HG03108 (cell line): ENCODE results near the gene PATL2.
"Not testable (repeated sequence)": the region's sequence is repeated elsewhere in the genome, so short reads cannot be mapped to it uniquely, and the experiment has no call there.

Experiments used
- ATAC-seq: cut with Tn5 transposase; IDR thresholded peaks from one replicate; pipeline ENCODE4 v1.9.1; 2021; ENCODE audit warnings: moderate library complexity; ENCODE audit not compliant: unreplicated experiment

The PATL2 gene

GRCh38 chr15:44654858-44655257 is 56.3 kb downstream of the PATL2 start:
- no peak for ATAC-seq

GRCh38 chr15:44647637-44648036 is 63.5 kb downstream of the PATL2 start:
- no peak for ATAC-seq

DNA sequence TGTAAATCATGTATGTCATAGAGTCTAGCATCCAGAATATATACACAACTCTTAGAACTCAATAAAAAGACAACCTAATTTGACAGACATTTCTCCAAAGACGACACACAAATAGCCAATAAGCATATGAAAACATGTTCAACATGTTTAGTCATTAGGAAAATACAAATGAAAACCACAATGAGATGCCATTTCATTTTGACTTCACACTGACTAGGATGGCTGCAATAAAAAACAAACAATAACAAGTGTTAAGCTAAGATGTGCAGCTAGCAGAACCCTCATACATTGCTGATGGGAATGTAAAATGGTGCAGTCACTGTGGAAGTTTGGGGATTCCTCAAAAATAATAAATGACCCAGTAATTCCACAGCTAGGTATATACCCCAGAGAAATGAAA is 64.1 kb downstream of the PATL2 start:
- no peak for ATAC-seq

DNA sequence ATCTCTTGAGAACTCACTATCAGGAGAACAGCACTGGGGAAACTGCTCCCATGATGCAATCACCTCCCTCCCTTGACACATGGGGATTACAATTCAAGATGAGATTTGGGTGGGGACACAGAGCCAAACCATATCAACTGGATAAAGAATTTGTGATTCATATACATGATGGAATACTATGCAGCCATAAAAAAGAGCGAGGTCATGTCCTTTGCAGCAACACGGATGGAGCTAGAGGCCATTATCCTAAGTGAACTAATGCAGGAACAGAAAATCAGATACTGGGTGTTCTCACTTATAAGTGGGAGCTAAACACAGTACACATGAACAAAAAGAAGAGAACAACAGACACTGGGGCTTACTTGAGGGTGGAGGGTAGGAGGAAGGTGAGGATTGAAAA is 64.7 kb downstream of the PATL2 start:
- ATAC-seq: no peak

- no peak for ATAC-seq
Observed at GRCh38 chr15:44641651-44642050, 69.5 kb downstream of the PATL2 start.

DNA sequence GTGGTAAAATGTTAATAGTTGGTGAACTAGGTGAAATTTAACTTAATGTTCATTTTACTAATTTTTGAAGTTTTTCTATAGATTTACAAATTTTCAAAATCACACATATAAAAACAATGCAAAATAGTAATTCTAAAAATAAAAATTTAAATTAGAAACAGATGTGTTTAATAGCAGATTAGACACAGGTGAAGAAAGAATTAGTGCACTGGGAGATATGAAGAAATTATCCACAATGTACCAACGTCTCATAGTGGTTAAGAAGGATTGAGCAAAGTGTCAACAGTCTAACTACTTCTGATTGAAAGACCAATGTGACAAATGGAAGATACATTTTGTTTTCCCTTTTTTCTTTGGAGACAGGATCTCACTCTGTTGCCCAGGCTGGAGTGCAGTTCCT is 74.1 kb downstream of the PATL2 start:
- ATAC-seq: no peak

GRCh38 chr15:44633603-44634002 is 77.5 kb downstream of the PATL2 start:
- no peak for ATAC-seq

- ATAC-seq: not testable (repeated sequence)
Observed at GRCh38 chr15:44625286-44625685, 85.8 kb downstream of the PATL2 start.

GRCh38 chr15:44623178-44623577 is 87.9 kb downstream of the PATL2 start:
- no peak for ATAC-seq

DNA sequence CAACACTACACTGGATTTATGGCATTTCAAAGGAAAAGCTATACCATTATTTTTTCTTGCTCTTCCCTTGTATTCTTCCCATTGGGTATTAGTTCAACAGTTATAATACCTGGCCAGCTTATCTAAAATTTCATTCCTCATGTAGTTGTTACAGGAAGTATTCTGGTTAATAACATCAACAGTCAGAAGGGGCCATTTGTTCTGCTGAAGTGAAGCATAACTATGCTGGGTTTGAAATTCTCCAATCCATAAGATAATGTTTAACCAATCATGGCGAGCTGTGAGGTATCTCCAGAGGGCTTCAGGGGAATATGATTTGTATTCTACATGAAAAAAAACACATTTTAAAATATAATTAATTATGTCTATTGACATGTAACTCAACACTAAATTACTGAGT is 91.0 kb downstream of the PATL2 start:
- ATAC-seq: no peak

DNA sequence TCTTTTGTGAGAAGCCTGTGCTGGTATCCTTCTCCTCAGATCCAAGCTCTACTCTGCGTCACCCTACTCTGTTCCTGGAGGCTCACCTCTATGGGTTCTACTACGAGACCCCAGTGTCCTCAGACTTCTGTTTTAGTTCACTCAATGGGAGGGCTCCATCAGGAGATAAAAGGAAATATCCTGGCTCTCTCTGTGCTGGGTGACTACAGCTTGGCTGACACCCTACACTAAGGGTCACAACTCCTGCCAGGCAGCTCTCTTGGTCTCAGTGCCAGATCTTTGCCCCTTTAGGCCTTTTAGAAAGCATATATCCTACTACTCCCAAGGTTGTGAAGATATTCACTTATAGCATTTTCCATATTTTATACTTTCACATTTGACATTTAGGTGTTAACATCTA is 94.1 kb downstream of the PATL2 start:
- ATAC-seq: no peak
